K562 (cell line): ENCODE measurements around the gene AURKB. TPM values are rescaled to one million over a fixed set of nuclear protein-coding genes. Genes with fewer than 3 reads are reported as not detected.

Experiments
- CLOCK ChIP-seq: fragments of 250-450 bp; sonication (Bioruptor Pico); IDR thresholded peaks from 2 replicates; pipeline ENCODE4 v1.4.0; 2020; ENCODE audit warnings: mild to moderate bottlenecking, moderate library complexity, borderline replicate concordance
- FOXJ2 ChIP-seq: fragments of 200-800 bp; sonication (Bioruptor generic); IDR thresholded peaks from 2 replicates; pipeline ENCODE4 v1.6.1; 2016; ENCODE audit warnings: missing genetic modification characterization, missing compliant biosample characterization
- SNIP1 ChIP-seq: fragments of 450-650 bp; IDR thresholded peaks from 2 replicates; pipeline ENCODE4 v1.7.1; 2017; ENCODE audit warnings: low read depth, mild to moderate bottlenecking
- TAF9B ChIP-seq: fragments of 450-650 bp; IDR thresholded peaks from 2 replicates; pipeline ENCODE4 v1.6.1; 2018; ENCODE audit warnings: mild to moderate bottlenecking; ENCODE audit not compliant: partially characterized antibody
- ZBTB40 ChIP-seq, 2 experiments: fragments of 450-650 bp in 1 of 2; sonication (generic) in 1 of 2; formaldehyde crosslinking in 1 of 2; IDR thresholded peaks; 2 replicates each; pipeline versions ENCODE4 v1.7.1 to v1.9.0; 2016 to 2022; ENCODE audit warnings: inconsistent platforms in 1 of 2, mild to moderate bottlenecking in 1 of 2, missing genetic modification reagents in 1 of 2
- ZNF277 ChIP-seq: fragments of 250-450 bp; sonication (Bioruptor Pico); IDR thresholded peaks from 2 replicates; pipeline ENCODE4 v1.8.0; 2022; ENCODE audit warnings: inconsistent platforms, mild to moderate bottlenecking, moderate library complexity, borderline replicate concordance
- polyA plus RNA-seq, 8 experiments: library from polyadenylated mRNA; depleted of rRNA in 4 of 8; stranded (reverse) in 5 of 8; unstranded in 3 of 8; fragments of >200 nt; fragmentation: Nextera tagmentation in 2 of 8; fragmentation: Illumina TruSeq in 1 of 8; extraction: Ambion mirVana in 2 of 8; extraction: Trizol in 1 of 8; gene quantifications; 2 replicates each; pipeline versions ENCODE4 v1.2.1 to v1.2.3, GENCODE V29; 2011 to 2014; ENCODE audit warnings: inconsistent platforms in 1 of 8, missing spikeins in 1 of 8
- total RNA-seq, 7 experiments: library from RNA; depleted of rRNA in 6 of 7; stranded (reverse); fragments of >200 nt in 6 of 7; fragmentation: Illumina TruSeq in 2 of 7; extraction: Trizol in 2 of 7; gene quantifications; 2 replicates each; pipeline versions ENCODE4 v1.2.1 to v1.2.3, GENCODE V29; 2011 to 2021; ENCODE audit warnings: low replicate concordance in 1 of 7

The AURKB gene
- total and polyA plus RNA-seq, 9 of the 15 experiments (the other 6 are each of a cell fraction or from before 2014, with no cell fraction given) = 27.2 to 114 (median 74.8) TPM

- no peak for TF ChIP-seq TAF9B
- no peak for TF ChIP-seq CLOCK (CRISPR knock-in tag)
- TF ChIP-seq ZNF277 = no peak
- TF ChIP-seq SNIP1 = no peak
- TF ChIP-seq FOXJ2 (tag) = no peak
- TF ChIP-seq ZBTB40 (IDR thresholded peaks at IDR 0.05) = peak; percentile 52; the same call in 1 of the 2 replicates
- TF ChIP-seq ZBTB40 (CRISPR knock-in tag; IDR thresholded peaks at IDR 0.05) = no peak
Measured at GRCh38 chr17:8162233-8162996, 48.0 kb downstream of the AURKB start, which contains the start of gene VAMP2 (continued).
